Measurements from ENCODE around the gene TBC1D14. TPM values are rescaled to one million over a fixed set of nuclear protein-coding genes. Genes with fewer than 3 reads are reported as not detected.
A peak's percentile ranks its signal among the peaks of the same experiment; 100 is the strongest.

Gene TBC1D14
- total RNA-seq, 1 experiment from 2014 or later: 50.2 TPM

DNA sequence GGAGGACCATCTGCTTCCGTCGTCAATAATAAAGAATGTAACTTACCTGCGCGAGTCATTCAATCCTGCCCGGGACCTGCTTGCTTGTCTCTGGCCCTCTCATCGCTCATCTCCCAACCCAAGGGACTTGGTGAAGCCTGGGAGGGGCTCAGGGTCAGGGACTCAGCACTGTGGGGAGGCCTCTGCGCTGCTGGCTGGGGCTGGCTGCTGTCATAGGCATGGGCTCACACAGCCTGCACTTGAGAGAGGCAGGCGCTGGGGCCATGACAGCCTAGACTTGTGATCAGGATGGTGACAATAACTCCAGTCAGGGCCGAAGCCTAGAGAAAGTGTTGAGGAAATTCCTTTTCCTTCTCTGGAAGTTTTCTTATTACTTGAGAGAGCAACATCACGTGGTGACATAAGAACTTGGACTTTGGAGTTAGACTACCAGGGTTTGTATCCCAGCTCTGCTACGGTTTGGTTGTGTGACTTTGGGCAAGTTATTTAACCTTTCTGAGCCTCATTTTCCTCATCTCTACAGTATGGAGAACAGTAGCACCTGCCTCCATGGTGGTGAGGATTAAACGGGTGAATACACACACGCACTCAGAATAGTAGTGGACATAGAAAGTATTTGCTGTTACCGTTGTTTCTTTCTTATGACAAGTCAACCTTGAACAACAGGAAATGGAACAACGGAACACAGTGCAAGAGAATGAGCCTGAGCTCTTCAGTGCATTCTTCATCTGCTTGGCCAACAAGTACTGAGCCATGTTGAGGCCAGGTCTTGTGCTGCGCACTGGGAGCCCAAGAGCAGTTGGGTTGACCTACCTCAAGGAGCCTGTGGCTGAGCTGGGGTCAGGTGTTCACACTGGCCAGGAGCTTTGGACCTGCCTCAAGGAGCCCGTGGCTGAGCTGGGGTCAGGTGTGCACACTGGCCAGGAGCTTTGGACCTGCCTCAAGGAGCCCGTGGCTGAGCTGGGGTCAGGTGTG is 60.5 kb downstream of the TBC1D14 start:
- Histone ChIP-seq H3T11ph (ENCODE audit: low read length) (no peak overlapping the region), H3K79me1 (ENCODE audit: insufficient read depth, low read depth, low read length, poor library complexity, severe bottlenecking) (no peaks in the 10 kb centered on the region), H2AFZ (ENCODE audit: low read length) (no peak overlapping the region), H3K4me1 (ENCODE audit: insufficient read depth, low read length) (peaks cover 9% of the 10 kb centered on the region; the same call in 1 of the 2 replicates), H2BK5ac (ENCODE audit: insufficient read length, low read length) (no peak overlapping the region), H3K27me3 (ENCODE audit: insufficient read depth, low read length) (no peaks in the 10 kb centered on the region), H2BK20ac (ENCODE audit: low read depth, low read length, poor library complexity, severe bottlenecking) (no peak overlapping the region), H2BK12ac (ENCODE audit: insufficient read length, low read depth, low read length) (no peak overlapping the region), H3K79me2 (ENCODE audit: insufficient read depth, low read length) (no peaks in the 10 kb centered on the region), H2BK120ac (ENCODE audit: low read depth, low read length, poor library complexity, severe bottlenecking) (no peak overlapping the region), H3K27ac (ENCODE audit: insufficient read length, low read depth, low read length) (no peak overlapping the region), H3K4ac (ENCODE audit: low read depth, low read length) (no peak overlapping the region; the same call in 1 of the 2 replicates), H3K18ac (ENCODE audit: insufficient read length, low read depth, low read length) (no peak overlapping the region), H4K91ac (ENCODE audit: insufficient read length, low read depth, low read length) (no peak overlapping the region), H3K4me2 (ENCODE audit: insufficient read depth, insufficient read length, low read length) (no peak overlapping the region), H4K8ac (replicated peaks; ENCODE audit: insufficient read length, low read depth, low read length) (no peak overlapping the region), H2AK5ac (ENCODE audit: insufficient read length, low read length) (no peak overlapping the region), H3K23me2 (ENCODE audit: insufficient read length, low read depth, low read length, poor library complexity, severe bottlenecking) (peaks cover 6% of the 10 kb centered on the region), H3K23ac (ENCODE audit: insufficient read length, low read depth, low read length) (no peak overlapping the region), H4K20me1 (ENCODE audit: control insufficient read depth, insufficient read depth, insufficient read length) (no peaks in the 10 kb centered on the region), H3K56ac (ENCODE audit: insufficient read length, low read depth, low read length) (no peak overlapping the region), H3K14ac (ENCODE audit: insufficient read depth, low read length) (no peak overlapping the region; the same call in 1 of the 2 replicates), H2BK15ac (ENCODE audit: low read depth, low read length) (peak overlapping the region; percentile 73; the same call in 1 of the 2 replicates), H4K5ac (ENCODE audit: insufficient read length, low read depth, low read length) (no peak overlapping the region), H3K9ac (ENCODE audit: extremely low read depth, insufficient read length, low read length) (no peak overlapping the region), H3K9me3 (ENCODE audit: control insufficient read depth, low read depth, low read length) (no peaks in the 10 kb centered on the region)
- peak overlapping the region in 2 of 3 experiments; percentile 53 to 89; a peak in 2 of 7 replicates for H3K27ac Mint-ChIP-seq
- H3K27me3 Mint-ChIP-seq (ENCODE audit: low read depth): no peaks in the 10 kb centered on the region
- TF ChIP-seq, protein P1, sequence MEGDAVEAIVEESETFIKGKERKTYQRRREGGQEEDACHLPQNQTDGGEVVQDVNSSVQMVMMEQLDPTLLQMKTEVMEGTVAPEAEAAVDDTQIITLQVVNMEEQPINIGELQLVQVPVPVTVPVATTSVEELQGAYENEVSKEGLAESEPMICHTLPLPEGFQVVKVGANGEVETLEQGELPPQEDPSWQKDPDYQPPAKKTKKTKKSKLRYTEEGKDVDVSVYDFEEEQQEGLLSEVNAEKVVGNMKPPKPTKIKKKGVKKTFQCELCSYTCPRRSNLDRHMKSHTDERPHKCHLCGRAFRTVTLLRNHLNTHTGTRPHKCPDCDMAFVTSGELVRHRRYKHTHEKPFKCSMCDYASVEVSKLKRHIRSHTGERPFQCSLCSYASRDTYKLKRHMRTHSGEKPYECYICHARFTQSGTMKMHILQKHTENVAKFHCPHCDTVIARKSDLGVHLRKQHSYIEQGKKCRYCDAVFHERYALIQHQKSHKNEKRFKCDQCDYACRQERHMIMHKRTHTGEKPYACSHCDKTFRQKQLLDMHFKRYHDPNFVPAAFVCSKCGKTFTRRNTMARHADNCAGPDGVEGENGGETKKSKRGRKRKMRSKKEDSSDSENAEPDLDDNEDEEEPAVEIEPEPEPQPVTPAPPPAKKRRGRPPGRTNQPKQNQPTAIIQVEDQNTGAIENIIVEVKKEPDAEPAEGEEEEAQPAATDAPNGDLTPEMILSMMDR (conservative IDR thresholded peaks at IDR 0.05): no peak
- no CpG with 5 or more reads among the region's 18 CpGs for WGBS (ENCODE audit: extremely low coverage, insufficient read length, low lambda C conversion rate)
- peaks cover 32 to 42% of the 10 kb centered on the region in 2 experiments for H3K4me1 Mint-ChIP-seq
- no peaks in the 10 kb centered on the region for H3K9me3 Mint-ChIP-seq
- peaks cover 5 to 11% (median 7%) of the 10 kb centered on the region in 3 experiments for H3K36me3 Mint-ChIP-seq (ENCODE audit: insufficient read depth in 1 of 3, low read depth in 3 of 3)
- no peak for DNase-seq
- H3K4me3 Mint-ChIP-seq: no peak overlapping the region
